ENCODE measurements around the gene LIPC.

The LIPC gene

GRCh38 chr15:58518626-58519025 lies 86.8 kb downstream of the LIPC start:
- Mint-ChIP-seq H3K27ac (peak overlapping the region; percentile 74), H3K27me3 (no peaks in the 10 kb centered on the region), H3K36me3 (ENCODE audit: low read depth) (peaks cover 7% of the 10 kb centered on the region), H3K4me3 (no peak overlapping the region), H3K4me1 (ENCODE audit: low read depth) (peaks cover 55% of the 10 kb centered on the region), H3K9me3 (peaks cover 9% of the 10 kb centered on the region)
- no peak for DNase-seq

DNA sequence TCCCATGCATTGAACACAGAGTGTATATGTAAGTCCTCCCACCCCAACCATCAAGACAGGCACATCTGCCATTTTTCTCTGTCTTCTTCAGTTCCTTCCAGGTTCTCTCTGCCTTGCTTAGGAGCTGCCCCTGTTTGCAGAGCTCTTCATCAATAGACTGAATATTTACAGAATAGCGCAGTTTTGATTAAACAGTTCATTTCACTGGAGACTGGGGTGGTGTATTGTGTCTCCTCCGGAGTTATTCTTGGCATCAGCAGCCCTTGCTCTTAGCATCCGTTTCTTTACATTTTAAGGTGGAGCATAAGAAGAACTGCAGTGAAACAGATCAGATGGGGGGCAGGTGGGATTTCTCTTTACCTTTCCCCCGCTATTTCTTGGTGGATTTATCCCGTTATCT lies 87.7 kb downstream of the LIPC start:
- Mint-ChIP-seq H3K4me3 (no peak overlapping the region), H3K9me3 (peaks cover 9% of the 10 kb centered on the region), H3K36me3 (ENCODE audit: low read depth) (peaks cover 7% of the 10 kb centered on the region), H3K4me1 (ENCODE audit: low read depth) (peaks cover 55% of the 10 kb centered on the region), H3K27ac (no peak overlapping the region), H3K27me3 (no peaks in the 10 kb centered on the region)
- no peak for DNase-seq

- Mint-ChIP-seq H3K27ac (no peak overlapping the region), H3K4me1 (ENCODE audit: low read depth) (peaks cover 53% of the 10 kb centered on the region), H3K4me3 (no peak overlapping the region), H3K9me3 (peaks cover 5% of the 10 kb centered on the region), H3K27me3 (no peaks in the 10 kb centered on the region), H3K36me3 (ENCODE audit: low read depth) (peaks cover 7% of the 10 kb centered on the region)
- no peak for DNase-seq
These were observed 88.7 kb downstream of the LIPC start for GRCh38 chr15:58520464-58520863.

- Mint-ChIP-seq H3K4me1 (ENCODE audit: low read depth) (peaks cover 49% of the 10 kb centered on the region), H3K27me3 (no peaks in the 10 kb centered on the region), H3K9me3 (peaks cover under 1% of the 10 kb centered on the region), H3K36me3 (ENCODE audit: low read depth) (peaks cover 3% of the 10 kb centered on the region), H3K4me3 (no peak overlapping the region), H3K27ac (no peak overlapping the region)
- no peak for DNase-seq
These were observed 89.1 kb downstream of the LIPC start for GRCh38 chr15:58520936-58521292.

GRCh38 chr15:58521293-58521991 lies 89.7 kb downstream of the LIPC start:
- peaks cover 43% of the 10 kb centered on the region for H3K4me1 Mint-ChIP-seq (ENCODE audit: low read depth)
- H3K27ac Mint-ChIP-seq: no peak overlapping the region
- DNase-seq: no peak

GRCh38 chr15:58522391-58522790 lies 90.6 kb downstream of the LIPC start:
- Mint-ChIP-seq H3K27me3 (no peaks in the 10 kb centered on the region), H3K27ac (no peak overlapping the region), H3K9me3 (no peaks in the 10 kb centered on the region), H3K4me3 (no peak overlapping the region), H3K36me3 (ENCODE audit: low read depth) (no peaks in the 10 kb centered on the region), H3K4me1 (ENCODE audit: low read depth) (peaks cover 35% of the 10 kb centered on the region)
- no peak for DNase-seq

More at GRCh38 chr15:58521293-58521991, 89.7 kb downstream of the LIPC start:
- Mint-ChIP-seq H3K4me3 (no peak overlapping the region), H3K9me3 (no peaks in the 10 kb centered on the region), H3K27me3 (no peaks in the 10 kb centered on the region), H3K36me3 (ENCODE audit: low read depth) (no peaks in the 10 kb centered on the region)

DNA sequence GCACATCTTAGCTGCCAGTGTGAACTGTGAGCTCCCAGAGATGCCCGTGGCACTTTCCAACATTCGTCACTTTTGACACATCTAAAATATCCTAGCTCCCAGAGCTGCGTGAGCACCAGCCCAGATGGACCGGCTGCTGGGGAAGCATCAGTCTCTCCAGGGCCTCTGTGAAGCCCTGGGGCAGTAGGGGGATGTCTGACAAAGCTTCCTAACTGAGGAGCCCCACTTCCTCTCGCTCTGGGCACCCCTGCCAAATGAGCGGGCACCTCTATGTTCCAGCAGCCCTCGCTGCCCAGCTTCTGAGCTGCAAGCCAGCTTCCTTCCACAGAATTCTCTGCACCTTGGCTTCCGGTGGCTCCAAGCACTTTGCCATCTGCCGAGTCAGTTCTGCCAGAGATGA lies 91.1 kb downstream of the LIPC start:
- H3K4me3 Mint-ChIP-seq: no peak overlapping the region

GRCh38 chr15:58523634-58524033 lies 91.8 kb downstream of the LIPC start:
- H3K27me3 Mint-ChIP-seq: no peaks in the 10 kb centered on the region
- H3K4me1 Mint-ChIP-seq (ENCODE audit: low read depth): peaks cover 22% of the 10 kb centered on the region
- no peak overlapping the region for H3K27ac Mint-ChIP-seq
- no peaks in the 10 kb centered on the region for H3K36me3 Mint-ChIP-seq (ENCODE audit: low read depth)
- no peak overlapping the region for H3K4me3 Mint-ChIP-seq
- H3K9me3 Mint-ChIP-seq: no peaks in the 10 kb centered on the region
- no peak for DNase-seq

More for the DNA sequence above, 91.1 kb downstream of the LIPC start:
- no peaks in the 10 kb centered on the region for H3K9me3 Mint-ChIP-seq
- H3K36me3 Mint-ChIP-seq (ENCODE audit: low read depth): no peaks in the 10 kb centered on the region
- no peaks in the 10 kb centered on the region for H3K27me3 Mint-ChIP-seq
- DNase-seq: no peak
- peaks cover 30% of the 10 kb centered on the region for H3K4me1 Mint-ChIP-seq (ENCODE audit: low read depth)
- H3K27ac Mint-ChIP-seq: no peak overlapping the region

DNA sequence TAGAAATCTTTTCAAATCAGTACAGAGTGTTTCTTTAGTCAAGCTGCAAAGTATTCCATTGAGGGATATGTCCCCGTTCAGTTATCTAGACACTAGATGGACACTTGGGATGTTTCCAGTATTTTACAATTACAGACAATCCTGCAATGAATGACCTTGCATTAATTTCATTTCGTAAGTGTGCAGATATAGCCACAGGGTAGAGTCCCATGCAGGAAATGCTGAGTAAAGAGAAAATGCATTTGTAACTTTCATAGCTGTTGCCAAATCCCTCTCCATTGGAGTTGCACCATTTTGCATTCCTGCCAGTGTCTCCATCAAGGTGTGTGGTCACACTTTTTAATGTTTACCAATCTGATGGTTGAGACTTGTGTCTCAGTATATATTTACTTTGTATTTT lies 92.5 kb downstream of the LIPC start:
- Mint-ChIP-seq H3K4me3 (no peak overlapping the region), H3K9me3 (no peaks in the 10 kb centered on the region), H3K4me1 (ENCODE audit: low read depth) (peaks cover 19% of the 10 kb centered on the region), H3K27ac (no peak overlapping the region), H3K36me3 (ENCODE audit: low read depth) (no peaks in the 10 kb centered on the region), H3K27me3 (no peaks in the 10 kb centered on the region)
- no peak for DNase-seq

DNA sequence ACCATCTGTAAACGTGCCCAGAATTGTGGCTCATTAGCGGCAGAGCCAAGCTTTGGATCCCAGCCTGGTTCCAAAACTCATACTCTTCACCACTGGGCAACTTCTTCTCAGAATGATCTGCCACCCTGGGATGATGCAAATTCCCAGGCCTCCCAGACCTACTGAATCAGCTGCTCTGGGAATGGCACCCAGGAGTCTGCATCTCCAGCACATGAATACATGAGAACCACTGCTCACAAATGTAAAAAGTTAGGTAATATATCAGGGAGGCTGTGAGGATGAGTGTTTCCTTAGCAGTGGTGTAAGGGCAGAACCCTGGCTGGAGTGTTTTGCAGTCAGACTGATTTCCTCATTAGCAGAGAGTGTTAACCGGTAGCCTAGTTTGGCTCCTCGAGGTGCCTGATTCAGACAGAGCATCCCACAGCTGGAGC lies 94.2 kb downstream of the LIPC start:
- peaks cover 8% of the 10 kb centered on the region for H3K4me1 Mint-ChIP-seq (ENCODE audit: low read depth)
- no peaks in the 10 kb centered on the region for H3K36me3 Mint-ChIP-seq (ENCODE audit: low read depth)
- H3K4me3 Mint-ChIP-seq: no peak overlapping the region
- H3K9me3 Mint-ChIP-seq: no peaks in the 10 kb centered on the region
- H3K27ac Mint-ChIP-seq: no peak overlapping the region
- H3K27me3 Mint-ChIP-seq: no peaks in the 10 kb centered on the region
- DNase-seq: no peak

- H3K27me3 Mint-ChIP-seq: no peaks in the 10 kb centered on the region
- no peaks in the 10 kb centered on the region for H3K9me3 Mint-ChIP-seq
- H3K36me3 Mint-ChIP-seq (ENCODE audit: low read depth): no peaks in the 10 kb centered on the region
- peaks cover 2% of the 10 kb centered on the region for H3K4me1 Mint-ChIP-seq (ENCODE audit: low read depth)
- no peak overlapping the region for H3K4me3 Mint-ChIP-seq
- no peak for DNase-seq
- no peak overlapping the region for H3K27ac Mint-ChIP-seq
These were observed 94.9 kb downstream of the LIPC start for GRCh38 chr15:58526647-58527192.

DNA sequence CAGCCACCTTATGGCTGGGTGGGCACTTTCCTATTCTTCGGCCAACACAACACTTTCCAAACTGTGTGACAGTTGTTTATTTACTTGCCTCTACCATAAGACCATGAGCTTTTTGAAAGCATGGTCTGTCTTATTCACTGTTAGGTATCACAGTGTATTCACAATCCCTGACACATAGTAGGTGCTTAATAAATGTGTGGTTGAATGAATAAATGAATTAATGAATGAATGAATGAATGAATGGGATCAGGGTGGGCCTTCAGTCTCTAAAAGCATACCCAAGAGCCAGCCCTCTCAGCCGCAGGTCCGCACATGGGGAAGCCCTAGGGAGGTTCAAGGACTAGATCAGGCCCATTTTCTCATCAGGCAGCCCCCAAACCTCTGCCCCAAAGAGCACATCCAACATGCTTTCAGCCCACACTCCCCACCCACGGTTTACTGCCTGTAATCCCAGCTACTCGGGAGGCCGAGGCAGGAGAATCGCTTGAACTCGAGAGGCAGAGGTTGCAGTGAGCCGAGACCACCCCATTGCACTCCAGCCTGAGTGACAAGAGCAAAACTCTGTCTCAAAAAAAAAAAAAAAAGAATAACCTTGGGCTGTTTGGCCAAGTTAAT lies 95.9 kb downstream of the LIPC start:
- no peak for DNase-seq
- H3K27ac Mint-ChIP-seq: no peak overlapping the region
- H3K9me3 Mint-ChIP-seq: no peaks in the 10 kb centered on the region
- H3K4me1 Mint-ChIP-seq (ENCODE audit: low read depth): no peaks in the 10 kb centered on the region
- no peak overlapping the region for H3K4me3 Mint-ChIP-seq
- no peaks in the 10 kb centered on the region for H3K27me3 Mint-ChIP-seq
- H3K36me3 Mint-ChIP-seq (ENCODE audit: low read depth): no peaks in the 10 kb centered on the region

GRCh38 chr15:58528188-58528870 lies 96.5 kb downstream of the LIPC start:
- no peaks in the 10 kb centered on the region for H3K27me3 Mint-ChIP-seq

DNA sequence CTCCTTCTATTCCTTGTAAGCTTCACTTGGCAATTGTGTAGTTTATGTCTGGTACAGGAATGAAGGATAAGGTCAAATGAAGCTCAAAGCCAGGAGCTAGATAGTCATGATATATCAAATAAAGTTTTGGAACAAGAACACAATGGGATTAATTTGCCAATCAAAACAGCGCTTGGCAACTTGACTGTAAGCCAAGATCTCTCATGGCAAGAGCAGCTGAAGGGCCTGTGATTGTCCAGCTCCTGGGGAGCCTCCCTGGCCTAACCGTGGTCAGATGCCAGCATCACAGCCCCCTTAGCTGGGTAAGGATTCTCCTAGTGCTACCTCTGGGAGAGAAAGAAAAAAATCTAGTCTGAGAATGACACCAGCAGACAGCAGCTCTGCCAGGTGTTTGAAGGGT lies 97.2 kb downstream of the LIPC start:
- H3K36me3 Mint-ChIP-seq (ENCODE audit: low read depth): no peaks in the 10 kb centered on the region
- no peaks in the 10 kb centered on the region for H3K9me3 Mint-ChIP-seq
- H3K4me1 Mint-ChIP-seq (ENCODE audit: low read depth): no peaks in the 10 kb centered on the region
- DNase-seq: no peak
- no peak overlapping the region for H3K27ac Mint-ChIP-seq
- no peak overlapping the region for H3K4me3 Mint-ChIP-seq
- no peaks in the 10 kb centered on the region for H3K27me3 Mint-ChIP-seq

More at GRCh38 chr15:58528188-58528870, 96.5 kb downstream of the LIPC start:
- H3K36me3 Mint-ChIP-seq (ENCODE audit: low read depth): no peaks in the 10 kb centered on the region
- no peak overlapping the region for H3K27ac Mint-ChIP-seq
- H3K4me1 Mint-ChIP-seq (ENCODE audit: low read depth): no peaks in the 10 kb centered on the region
- H3K9me3 Mint-ChIP-seq: no peaks in the 10 kb centered on the region
- DNase-seq: no peak
- H3K4me3 Mint-ChIP-seq: no peak overlapping the region

DNA sequence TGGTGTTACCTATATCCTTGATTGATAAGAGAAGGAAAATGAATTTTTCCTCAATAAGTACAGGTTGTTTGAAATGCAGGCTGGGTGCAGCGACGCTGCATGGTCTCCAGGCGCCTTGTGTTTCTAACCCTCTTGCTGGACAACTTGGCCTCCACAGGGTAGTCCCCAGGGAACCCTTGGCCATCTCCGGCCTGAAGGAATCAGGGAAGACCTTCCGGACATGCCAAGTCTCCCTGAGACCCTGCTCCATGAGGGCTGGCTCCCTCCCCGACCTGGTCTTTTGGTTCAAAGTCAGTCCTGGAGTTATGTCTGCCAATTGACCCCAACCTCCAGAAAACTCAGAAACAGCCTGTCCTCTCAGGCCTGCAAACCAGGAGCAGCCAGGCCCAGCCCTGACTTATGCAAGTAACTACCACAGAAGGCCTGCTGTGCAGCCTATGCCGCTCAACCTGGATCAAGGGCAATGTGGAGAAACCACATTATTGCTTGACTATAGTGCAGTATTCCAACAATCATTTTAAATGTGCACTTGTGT lies 98.3 kb downstream of the LIPC start:
- Mint-ChIP-seq H3K27ac (no peak overlapping the region), H3K36me3 (ENCODE audit: low read depth) (no peaks in the 10 kb centered on the region), H3K27me3 (no peaks in the 10 kb centered on the region), H3K4me1 (ENCODE audit: low read depth) (no peaks in the 10 kb centered on the region), H3K9me3 (no peaks in the 10 kb centered on the region), H3K4me3 (no peak overlapping the region)
- no peak for DNase-seq
